Upper lobe of left lung (tissue), 6 donors: ENCODE results near the gene TRHDE. TPM values are rescaled to one million over a fixed set of nuclear protein-coding genes. Genes with fewer than 3 reads are reported as not detected.

Source experiments
- ATAC-seq, 2 donors: fragments of 200-7000 bp; cut with Tn5 transposase; one replicate each; pipeline ENCODE4 v1.9.1; 2022; ENCODE audit warnings: mild to moderate bottlenecking in 2 of 2, moderate library complexity in 2 of 2; ENCODE audit not compliant: low FRiP score in 2 of 2
- DNase-seq, 2 donors: peaks; one replicate each; pipeline ENCODE4 v3.0.0-alpha.2; 2019 to 2020
- H3K27ac ChIP-seq, 4 donors: fragments of 200-600 bp; sonication (generic); one replicate each; pipeline ENCODE4 v1.5.1; 2016 to 2019
- H3K27me3 ChIP-seq, 4 donors: fragments of 200-600 bp; sonication (generic); one replicate each; pipeline ENCODE4 v1.5.1; 2017 to 2019
- H3K36me3 ChIP-seq, 4 donors: fragments of 200-600 bp; sonication (generic); one replicate each; pipeline ENCODE4 v1.5.1; 2016 to 2019
- H3K4me1 ChIP-seq, 4 donors: fragments of 200-600 bp; sonication (generic); one replicate each; pipeline ENCODE4 v1.5.1; 2018 to 2019
- H3K4me3 ChIP-seq, 4 donors: fragments of 200-600 bp; sonication (generic); one replicate each; pipeline ENCODE4 v1.5.1; 2017 to 2019; ENCODE audit warnings: mild to moderate bottlenecking in 2 of 4, moderate library complexity in 1 of 4
- H3K9me3 ChIP-seq, 4 donors: fragments of 200-600 bp; sonication (generic); one replicate each; pipeline ENCODE4 v1.5.1; 2018 to 2019
- CTCF ChIP-seq, 6 experiments: fragments of 450-650 bp in 4 of 6; fragments of 200-600 bp in 2 of 6; sonication (generic) in 2 of 6; IDR thresholded peaks; one replicate each; pipeline ENCODE4 v1.5.1; 2016 to 2019; ENCODE audit warnings: antibody characterized with exemption in 6 of 6
- EP300 ChIP-seq, 4 donors: sonication (generic); formaldehyde crosslinking; IDR thresholded peaks; one replicate each; pipeline ENCODE4 v1.5.1; 2017; ENCODE audit warnings: antibody characterized with exemption in 4 of 4, control low read depth in 2 of 4
- POLR2A ChIP-seq, 4 donors: fragments of 450-650 bp; IDR thresholded peaks; one replicate each; pipeline ENCODE4 v1.5.1; 2016 to 2017; ENCODE audit warnings: antibody characterized with exemption in 4 of 4, mild to moderate bottlenecking in 2 of 4
- POLR2AphosphoS5 ChIP-seq, 2 donors: sonication (generic); formaldehyde crosslinking; IDR thresholded peaks; one replicate each; pipeline ENCODE4 v1.5.1; 2017; ENCODE audit warnings: antibody characterized with exemption in 2 of 2
- WGBS, 2 donors: methylation state at CpG; one replicate each; pipeline ENCODE4 v1.1.5; 2017 to 2018; 5-methylcytosine and 5-hydroxymethylcytosine counted together
- total RNA-seq, 6 donors: library from RNA; depleted of rRNA in 4 of 6; stranded (reverse); fragments of >200 nt in 4 of 6; gene quantifications; one replicate each; pipeline versions ENCODE4 v1.1.0 to v1.2.1, GENCODE V29; 2016 to 2021
- donor health status: DM: no; HTN: no; CAD: no; lungs with moderate emphysema.
- donor health status: DM: no; HTN: yes; CAD: no; lungs with severe emphysema.

Gene TRHDE
- total RNA-seq, 6 donors from 2014 or later: 2.9 to 21.0 (median 14.3) TPM

GRCh38 chr12:72471806-72472205 is 199.6 kb downstream of the TRHDE start:
- 41 to 46% methylated on average over 3 of the region's 3 CpGs for WGBS, 2 donors
- TF ChIP-seq EP300 (IDR thresholded peaks at IDR 0.05): no peak
- TF ChIP-seq POLR2AphosphoS5 (IDR thresholded peaks at IDR 0.05): no peak
- no peak for TF ChIP-seq POLR2A (IDR thresholded peaks at IDR 0.05)
- TF ChIP-seq CTCF (IDR thresholded peaks at IDR 0.05): no peak
- Histone ChIP-seq H3K36me3 (no peaks in the 10 kb centered on the region), H3K4me3 (no peak overlapping the region), H3K27me3 (no peaks in the 10 kb centered on the region), H3K4me1 (no peaks in the 10 kb centered on the region), H3K9me3 (no peaks in the 10 kb centered on the region), H3K27ac (no peak overlapping the region)
- no peak for ATAC-seq
- DNase-seq: no peak

- Histone ChIP-seq H3K4me3 (no peak overlapping the region), H3K27ac (no peak overlapping the region), H3K9me3 (no peaks in the 10 kb centered on the region), H3K36me3 (no peaks in the 10 kb centered on the region), H3K27me3 (no peaks in the 10 kb centered on the region), H3K4me1 (no peaks in the 10 kb centered on the region)
- no peak for ATAC-seq
- DNase-seq: no peak
- TF ChIP-seq CTCF (IDR thresholded peaks at IDR 0.05) (no peak), POLR2AphosphoS5 (IDR thresholded peaks at IDR 0.05) (no peak), EP300 (IDR thresholded peaks at IDR 0.05) (no peak), POLR2A (IDR thresholded peaks at IDR 0.05) (no peak)
- WGBS, 2 donors: 56 to 74% methylated on average over 3 of the region's 3 CpGs
Observed at GRCh38 chr12:72472350-72472749, 200.2 kb downstream of the TRHDE start.

DNA sequence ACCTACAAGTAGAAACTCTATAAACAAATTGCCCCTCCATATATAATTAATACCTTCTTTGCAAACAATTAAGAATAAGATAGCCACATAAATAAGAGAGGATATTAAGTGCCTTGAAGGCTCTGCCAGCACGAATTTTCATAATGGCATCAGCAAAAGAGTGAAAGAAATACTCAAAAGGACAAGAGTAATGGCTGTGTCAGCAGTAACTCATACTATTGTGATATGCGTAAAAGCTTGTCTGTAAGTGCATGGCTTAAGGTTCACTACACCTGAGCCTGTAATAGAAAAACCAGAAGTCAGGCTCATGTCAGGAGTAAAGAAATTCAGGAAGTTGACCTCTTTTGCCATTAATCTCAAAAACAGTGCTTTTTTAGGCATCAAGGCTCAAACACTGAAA is 204.1 kb downstream of the TRHDE start:
- Histone ChIP-seq H3K36me3 (no peaks in the 10 kb centered on the region), H3K27me3 (no peaks in the 10 kb centered on the region), H3K4me1 (no peaks in the 10 kb centered on the region), H3K9me3 (no peaks in the 10 kb centered on the region), H3K27ac (no peak overlapping the region), H3K4me3 (no peak overlapping the region)
- ATAC-seq (no peak), DNase-seq (no peak)
- TF ChIP-seq POLR2A (IDR thresholded peaks at IDR 0.05): no peak
- TF ChIP-seq POLR2AphosphoS5 (IDR thresholded peaks at IDR 0.05): no peak
- no peak for TF ChIP-seq CTCF (IDR thresholded peaks at IDR 0.05)
- no peak for TF ChIP-seq EP300 (IDR thresholded peaks at IDR 0.05)
- WGBS, 2 donors: 75 to 82% methylated on average over 2 of the region's 2 CpGs

- DNase-seq: peak in 1 of 2 donors; percentile 26
- 62 to 67% methylated on average over 2 to 4 of the region's 4 CpGs for WGBS, 2 donors
- no peaks in the 10 kb centered on the region for H3K27me3 ChIP-seq
- no peak for TF ChIP-seq CTCF (IDR thresholded peaks at IDR 0.05)
- TF ChIP-seq POLR2A (IDR thresholded peaks at IDR 0.05): no peak
- no peak for TF ChIP-seq POLR2AphosphoS5 (IDR thresholded peaks at IDR 0.05)
- no peak for TF ChIP-seq EP300 (IDR thresholded peaks at IDR 0.05)
- no peak overlapping the region for H3K4me3 ChIP-seq
- no peaks in the 10 kb centered on the region for H3K9me3 ChIP-seq
- H3K36me3 ChIP-seq: no peaks in the 10 kb centered on the region
- H3K27ac ChIP-seq: no peak overlapping the region
- ATAC-seq: peak in 1 of 2 donors; percentile 63
- H3K4me1 ChIP-seq: no peaks in the 10 kb centered on the region
Observed at GRCh38 chr12:72485017-72485701, 213.0 kb downstream of the TRHDE start.

- Histone ChIP-seq H3K4me3 (no peak overlapping the region), H3K36me3 (no peaks in the 10 kb centered on the region), H3K4me1 (no peaks in the 10 kb centered on the region), H3K9me3 (no peaks in the 10 kb centered on the region), H3K27ac (no peak overlapping the region), H3K27me3 (no peaks in the 10 kb centered on the region)
- TF ChIP-seq CTCF (IDR thresholded peaks at IDR 0.05) (no peak), POLR2AphosphoS5 (IDR thresholded peaks at IDR 0.05) (no peak), POLR2A (IDR thresholded peaks at IDR 0.05) (no peak), EP300 (IDR thresholded peaks at IDR 0.05) (no peak)
- 82 to 91% methylated on average over 4 of the region's 4 CpGs for WGBS, 2 donors
- DNase-seq: no peak
- ATAC-seq: no peak
Observed at GRCh38 chr12:72491426-72491825, 219.3 kb downstream of the TRHDE start.
